Activated CD8-positive, alpha-beta T cell treated with anti-CD3 and anti-CD28 coated beads for 36 hours (primary cell): Measurements from ENCODE around the gene GPC6. TPM values are rescaled to one million over a fixed set of nuclear protein-coding genes. Genes with fewer than 3 reads are reported as not detected.

Source experiments
- ATAC-seq: fragments of 200-7000 bp; cut with Tn5 transposase; one replicate; pipeline ENCODE4 v1.10.0; 2021; ENCODE audit warnings: mild to moderate bottlenecking, moderate library complexity
- CTCF ChIA-PET: fragments of 350-600 bp; sonication (Branson Sonifier 250); formaldehyde crosslinking; loops from one replicate; lab custom pipeline; 2021; ENCODE audit warnings: antibody characterized with exemption; lab: Charles Lee
- POLR2A ChIA-PET: fragments of 350-600 bp; sonication (Branson Sonifier 250); formaldehyde crosslinking; loops from one replicate; lab custom pipeline; 2021; ENCODE audit warnings: antibody characterized with exemption; lab: Charles Lee
- DNase-seq: peaks from one replicate; pipeline ENCODE4 v3.0.0-alpha.2; 2020
- H3K27ac Mint-ChIP-seq: one replicate; pipeline ENCODE4 v1.8.0; 2021; ENCODE audit warnings: mild to moderate bottlenecking, mixed read lengths
- H3K27me3 Mint-ChIP-seq: one replicate; pipeline ENCODE4 v1.8.0; 2021; ENCODE audit warnings: mixed read lengths
- H3K36me3 Mint-ChIP-seq: one replicate; pipeline ENCODE4 v1.8.0; 2021; ENCODE audit warnings: low read depth, mixed read lengths
- H3K4me1 Mint-ChIP-seq: one replicate; pipeline ENCODE4 v1.8.0; 2021; ENCODE audit warnings: low read depth, mixed read lengths
- H3K4me3 Mint-ChIP-seq: one replicate; pipeline ENCODE4 v1.8.0; 2021; ENCODE audit warnings: mild to moderate bottlenecking, moderate library complexity, mixed read lengths
- H3K9me3 Mint-ChIP-seq: one replicate; pipeline ENCODE4 v1.8.0; 2021; ENCODE audit warnings: mixed read lengths
- CTCF ChIP-seq: fragments of 200-600 bp; IDR thresholded peaks from one replicate; pipeline ENCODE4 v1.8.0; 2022; ENCODE audit warnings: antibody characterized with exemption, mild to moderate bottlenecking
- intact Hi-C: fragments of 100-400 bp; cut with micrococcal nuclease; formaldehyde crosslinking; loops from one replicate; pipeline ENCODE4 v1.10.0; 2022
- total RNA-seq, 2 experiments: library from RNA; stranded (reverse); gene quantifications; one replicate each; pipeline ENCODE4 v1.2.3, GENCODE V29; 2021

Gene GPC6
- total RNA-seq, 2 experiments from 2014 or later: not detected

- Mint-ChIP-seq H3K4me3 (peak overlapping the region; percentile 10), H3K9me3 (peaks cover 4% of the 10 kb centered on the region), H3K36me3 (peaks cover 4% of the 10 kb centered on the region), H3K27me3 (no peaks in the 10 kb centered on the region), H3K4me1 (peaks cover 33% of the 10 kb centered on the region), H3K27ac (peak overlapping the region; percentile 63)
- intact Hi-C loops: no loop called here
- ATAC-seq (peak; percentile 84), DNase-seq (peak; percentile 64)
- ChIA-PET CTCF (interaction anchor here (0.7 to 10.9 kb wide), 10 partner anchors 8 to 971 kb away, joined by 3 to 232 read pairs (median 10); no protein-coding TSS in a partner anchor), POLR2A (interaction anchor here (1.1 to 1.5 kb wide), 2 partner anchors 116 to 162 kb away, joined by 3 to 6 read pairs; partner anchors contain the start of gene TGDS)
- TF ChIP-seq CTCF: no peak
These were observed 1206.7 kb downstream of the GPC6 start for GRCh38 chr13:94433055-94433961.

- ChIA-PET CTCF (interaction anchor here (0.7 to 10.9 kb wide), 29 partner anchors 10 to 239 kb away, joined by 3 to 232 read pairs (median 5); partner anchors contain the start of genes GPR180 and TGDS), POLR2A (no interaction called here)
- H3K36me3 Mint-ChIP-seq: peaks cover 4% of the 10 kb centered on the region
- H3K27ac Mint-ChIP-seq: no peak overlapping the region
- H3K27me3 Mint-ChIP-seq: no peaks in the 10 kb centered on the region
- peaks cover 4% of the 10 kb centered on the region for H3K9me3 Mint-ChIP-seq
- no peak overlapping the region for H3K4me3 Mint-ChIP-seq
- DNase-seq (no peak), ATAC-seq (peak; percentile 66)
- H3K4me1 Mint-ChIP-seq: peaks cover 33% of the 10 kb centered on the region
- intact Hi-C loops: loop anchor here (1.0 to 5.0 kb wide), 2 partner anchors 112 to 182 kb away; no protein-coding TSS in a partner anchor
- TF ChIP-seq CTCF: peak; percentile 74
These were observed 1209.1 kb downstream of the GPC6 start for GRCh38 chr13:94435604-94436226.

- POLR2A ChIA-PET: no interaction called here
- no peak for ATAC-seq
- H3K9me3 Mint-ChIP-seq: no peaks in the 10 kb centered on the region
- TF ChIP-seq CTCF: no peak
- H3K36me3 Mint-ChIP-seq: no peaks in the 10 kb centered on the region
- no peaks in the 10 kb centered on the region for H3K27me3 Mint-ChIP-seq
- intact Hi-C loops: no loop called here
- DNase-seq: no peak
- CTCF ChIA-PET: no interaction called here
- H3K4me3 Mint-ChIP-seq: no peak overlapping the region
- no peak overlapping the region for H3K27ac Mint-ChIP-seq
- H3K4me1 Mint-ChIP-seq: no peaks in the 10 kb centered on the region
These were observed 1218.2 kb downstream of the GPC6 start for GRCh38 chr13:94444826-94445225.

- no peak overlapping the region for H3K4me3 Mint-ChIP-seq
- H3K9me3 Mint-ChIP-seq: peaks cover 2% of the 10 kb centered on the region
- H3K4me1 Mint-ChIP-seq: no peaks in the 10 kb centered on the region
- no peak for TF ChIP-seq CTCF
- ChIA-PET POLR2A (no interaction called here), CTCF (no interaction called here)
- H3K27me3 Mint-ChIP-seq: no peaks in the 10 kb centered on the region
- ATAC-seq (no peak), DNase-seq (no peak)
- no peak overlapping the region for H3K27ac Mint-ChIP-seq
- no peaks in the 10 kb centered on the region for H3K36me3 Mint-ChIP-seq
- intact Hi-C loops: no loop called here
These were observed 1227.7 kb downstream of the GPC6 start for GRCh38 chr13:94454334-94454733.
